ENCODE data around the gene SLC7A6OS. TPM values are rescaled to one million over a fixed set of nuclear protein-coding genes. Genes with fewer than 3 reads are reported as not detected.

Gene SLC7A6OS
- 11.6 TPM for polyA plus RNA-seq (2013, experiment 1 of 2)
- polyA plus RNA-seq (2013, experiment 2 of 2): 10.5 TPM

DNA sequence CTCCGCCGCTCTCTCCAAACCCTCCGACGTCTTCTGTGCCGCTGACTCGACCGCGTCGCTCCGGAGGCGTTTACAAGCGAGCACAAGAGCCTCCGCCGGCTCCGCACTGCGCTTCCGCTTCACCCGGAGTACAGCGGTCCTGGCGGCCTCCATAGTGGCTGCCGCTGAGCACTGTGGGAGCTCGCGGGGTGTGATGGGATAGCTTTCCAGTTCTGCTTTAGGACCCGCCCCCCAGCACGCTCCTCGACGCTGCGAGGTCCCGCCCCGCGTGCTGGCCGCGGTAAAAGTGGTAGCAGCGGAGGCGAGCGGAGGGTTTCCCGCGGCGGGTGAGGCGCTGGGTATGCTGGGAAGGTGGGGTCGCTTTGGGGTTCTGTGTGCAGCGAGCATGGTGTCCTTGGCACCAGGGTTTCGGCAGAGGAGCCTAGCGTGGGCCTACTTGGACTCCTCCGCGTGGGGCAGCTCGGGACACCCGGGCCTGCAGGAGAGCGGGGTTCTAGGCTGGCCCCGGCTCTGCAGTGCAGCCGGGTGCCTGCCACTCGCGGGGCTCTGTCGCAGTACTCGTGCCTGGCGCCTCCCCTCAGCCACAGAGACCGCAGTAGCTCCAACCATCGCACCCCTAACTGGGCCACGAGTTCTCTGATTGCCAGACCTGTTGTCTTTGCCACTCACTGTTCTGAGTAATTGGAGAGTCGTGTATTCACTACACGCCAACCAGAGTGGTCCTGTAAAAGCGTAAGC, at the start of gene SLC7A6OS, which contains the start of gene PRMT7:
Gene SLC7A6OS, minus strand, starts transcription at position 173 of the 738 bp plus-strand sequence. Its CDS starts 20 bp downstream, at position 153.
Gene PRMT7, plus strand, starts transcription at position 246 of the 738 bp plus-strand sequence. CDS start 4,961 bp downstream, outside the sequence.
- peak within 1 kb of the TSS; percentile 93 for H3K9ac ChIP-seq (ENCODE audit: low read depth, low read length)
- peaks cover 5% of the 10 kb centered on the region for H3K4me1 ChIP-seq (ENCODE audit: insufficient read depth, low read length)
- 1% methylated on average over 62 of the region's 62 CpGs for WGBS
- H3K9me3 ChIP-seq (ENCODE audit: insufficient read depth, low read depth, low read length): no peaks in the 10 kb centered on the region
- no peaks in the 10 kb centered on the region for H3K27me3 ChIP-seq (ENCODE audit: insufficient read depth, low read length)
- peaks cover 49% of the 10 kb centered on the region for H3K36me3 ChIP-seq (ENCODE audit: insufficient read depth, low read length)
- peak within 1 kb of the TSS; percentile 96 for H3K4me3 ChIP-seq (ENCODE audit: low read length)
- peak within 1 kb of the TSS; percentile 86 for H3K27ac ChIP-seq (ENCODE audit: low read depth, low read length)

DNA sequence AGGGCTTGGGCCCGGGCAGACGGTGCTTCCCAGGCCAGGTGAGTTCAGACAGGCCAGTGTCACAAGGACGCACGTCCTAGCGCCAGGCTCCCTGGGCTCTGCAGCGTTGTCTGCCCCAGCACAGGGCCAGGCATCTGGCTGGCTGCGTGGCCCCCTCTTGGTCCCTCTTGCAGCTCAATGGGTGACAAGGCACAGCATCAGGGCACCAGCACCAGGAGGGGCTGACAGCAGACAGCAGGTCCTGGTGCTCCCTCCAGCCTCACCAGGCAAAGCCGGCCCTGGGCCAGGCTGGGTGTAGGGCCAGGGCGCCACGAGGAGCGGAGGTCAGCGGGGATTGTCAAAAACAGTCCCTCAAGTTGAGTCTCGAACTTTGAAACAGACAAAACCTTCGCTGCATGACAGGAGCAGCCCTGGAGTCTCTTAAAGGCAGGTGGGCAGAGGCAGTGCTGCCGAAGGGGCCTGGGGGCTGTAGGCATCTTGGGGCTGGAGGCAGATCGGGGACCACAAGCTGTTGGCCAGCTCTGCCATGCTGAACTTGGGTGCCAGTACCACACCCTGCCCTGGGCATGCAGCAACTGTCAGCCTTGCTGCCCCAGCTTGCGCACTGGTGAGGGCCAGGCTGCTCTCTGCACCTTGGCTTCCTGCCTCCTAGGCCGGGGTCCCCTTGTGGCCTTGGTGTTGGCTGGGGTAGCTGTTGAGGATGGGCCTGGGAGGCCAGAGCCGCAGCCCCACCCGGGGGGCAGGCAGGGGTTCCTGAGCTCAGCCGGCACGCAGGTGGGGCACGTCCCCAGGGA, 48.8 kb upstream of the SLC7A6OS start:
- Histone ChIP-seq H3K9ac (ENCODE audit: low read depth, low read length) (no peak overlapping the region), H3K27me3 (ENCODE audit: insufficient read depth, low read length) (no peaks in the 10 kb centered on the region), H3K4me1 (ENCODE audit: insufficient read depth, low read length) (0 out of 2 replicates have a peak, but pooled peaks cover 5% of the 10 kb centered on the region), H3K9me3 (ENCODE audit: insufficient read depth, low read depth, low read length) (no peaks in the 10 kb centered on the region), H3K4me3 (ENCODE audit: low read length) (no peak overlapping the region), H3K36me3 (ENCODE audit: insufficient read depth, low read length) (peaks cover 34% of the 10 kb centered on the region), H3K27ac (ENCODE audit: low read depth, low read length) (no peak overlapping the region)
- 95% methylated on average over 23 of the region's 23 CpGs for WGBS

DNA sequence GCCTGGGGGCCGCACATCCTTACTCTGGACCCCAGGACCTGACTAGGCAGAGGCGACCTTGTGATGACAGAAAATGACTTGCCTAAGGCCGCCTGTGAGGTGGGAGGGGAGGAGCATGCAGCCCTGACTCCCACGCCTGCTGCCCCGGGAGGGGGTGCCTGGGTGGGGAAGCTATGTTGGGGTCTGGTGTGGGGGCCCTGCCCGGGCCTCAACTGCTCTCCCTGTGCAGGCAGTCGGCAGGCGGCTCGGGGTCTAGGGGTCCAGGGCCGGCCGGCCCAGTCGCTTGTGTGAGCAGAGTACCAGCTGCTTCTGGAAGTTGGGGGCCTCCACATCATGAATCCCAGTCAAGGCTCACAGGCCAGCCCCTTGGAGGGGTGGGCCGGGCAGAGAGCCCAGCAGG, 48.2 kb upstream of the SLC7A6OS start:
- no peak overlapping the region for H3K4me3 ChIP-seq (ENCODE audit: low read length)
- H3K36me3 ChIP-seq (ENCODE audit: insufficient read depth, low read length): peaks cover 40% of the 10 kb centered on the region
- no peaks in the 10 kb centered on the region for H3K9me3 ChIP-seq (ENCODE audit: insufficient read depth, low read depth, low read length)
- no peaks in the 10 kb centered on the region for H3K27me3 ChIP-seq (ENCODE audit: insufficient read depth, low read length)
- no peak overlapping the region for H3K9ac ChIP-seq (ENCODE audit: low read depth, low read length)
- H3K4me1 ChIP-seq (ENCODE audit: insufficient read depth, low read length): no peaks in the 10 kb centered on the region
- 96% methylated on average over 13 of the region's 13 CpGs for WGBS
- H3K27ac ChIP-seq (ENCODE audit: low read depth, low read length): no peak overlapping the region

DNA sequence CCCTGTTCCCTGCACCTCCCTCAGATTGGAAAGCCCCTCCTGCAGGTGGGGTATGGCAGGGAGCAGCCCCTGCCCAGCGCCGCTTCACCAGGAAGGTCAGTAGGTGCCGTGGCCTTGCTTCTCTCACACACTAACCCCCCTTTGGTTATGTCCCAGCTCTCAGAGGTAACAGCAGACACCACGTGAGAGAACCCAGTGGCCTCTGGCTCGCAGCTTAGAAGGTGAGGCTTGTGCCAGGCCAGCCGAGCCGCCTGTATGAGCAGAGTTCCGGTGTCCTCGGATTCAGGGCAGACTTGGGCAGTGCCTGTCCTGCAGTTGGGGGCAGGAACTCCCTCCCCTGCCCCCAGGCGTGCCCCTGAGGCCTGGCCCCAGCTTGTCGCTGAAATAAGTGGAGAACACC, 47.2 kb upstream of the SLC7A6OS start:
- Histone ChIP-seq H3K36me3 (ENCODE audit: insufficient read depth, low read length) (peaks cover 51% of the 10 kb centered on the region), H3K27me3 (ENCODE audit: insufficient read depth, low read length) (no peaks in the 10 kb centered on the region), H3K9me3 (ENCODE audit: insufficient read depth, low read depth, low read length) (no peaks in the 10 kb centered on the region), H3K4me3 (ENCODE audit: low read length) (no peak overlapping the region), H3K9ac (ENCODE audit: low read depth, low read length) (no peak overlapping the region), H3K27ac (ENCODE audit: low read depth, low read length) (no peak overlapping the region), H3K4me1 (ENCODE audit: insufficient read depth, low read length) (no peaks in the 10 kb centered on the region)
- 95% methylated on average over 11 of the region's 11 CpGs for WGBS

DNA sequence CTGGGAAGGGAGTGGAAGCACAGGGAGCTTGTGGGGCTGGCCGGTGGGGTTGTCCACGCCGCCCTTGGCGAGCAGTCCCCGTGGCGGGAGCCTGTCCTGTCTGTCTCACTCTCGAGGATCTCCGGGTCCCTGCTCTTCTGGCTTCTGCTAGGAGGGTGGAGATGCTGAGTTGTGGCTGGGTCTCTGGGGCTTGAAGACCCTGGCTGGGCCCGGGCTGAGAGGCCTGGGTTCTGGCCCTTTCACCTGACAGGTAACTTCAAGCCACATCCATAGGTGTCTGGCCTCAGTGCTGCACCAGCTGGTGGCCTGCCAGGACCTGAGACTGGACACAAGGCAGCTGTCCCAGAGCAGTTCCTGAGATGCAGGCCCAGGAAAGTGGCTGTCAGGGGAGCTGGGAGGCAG, 46.8 kb upstream of the SLC7A6OS start:
- Histone ChIP-seq H3K9me3 (ENCODE audit: insufficient read depth, low read depth, low read length) (no peaks in the 10 kb centered on the region), H3K27ac (ENCODE audit: low read depth, low read length) (no peak overlapping the region), H3K4me1 (ENCODE audit: insufficient read depth, low read length) (no peaks in the 10 kb centered on the region), H3K36me3 (ENCODE audit: insufficient read depth, low read length) (peaks cover 55% of the 10 kb centered on the region), H3K4me3 (ENCODE audit: low read length) (no peak overlapping the region), H3K9ac (ENCODE audit: low read depth, low read length) (no peak overlapping the region), H3K27me3 (ENCODE audit: insufficient read depth, low read length) (no peaks in the 10 kb centered on the region)
- 90% methylated on average over 9 of the region's 9 CpGs for WGBS

DNA sequence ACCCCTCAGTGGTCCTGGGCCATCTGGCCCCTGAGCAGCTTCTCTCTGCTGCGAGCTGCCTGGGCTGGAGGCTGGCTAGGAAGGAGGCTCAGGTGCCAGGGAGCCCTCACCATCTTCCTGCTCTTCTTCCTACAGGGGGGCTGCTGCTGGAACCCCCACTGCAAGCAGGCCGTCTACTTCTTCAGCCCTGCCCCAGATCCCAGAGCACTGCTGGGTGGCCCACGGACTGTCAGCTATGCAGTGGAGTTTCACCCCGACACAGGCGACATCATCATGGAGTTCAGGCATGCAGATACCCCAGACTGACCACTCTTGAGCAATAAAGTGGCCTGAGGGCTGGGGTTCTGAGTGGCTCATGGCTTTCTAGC, 46.2 kb upstream of the SLC7A6OS start:
- Histone ChIP-seq H3K36me3 (ENCODE audit: insufficient read depth, low read length) (peaks cover 61% of the 10 kb centered on the region), H3K27ac (ENCODE audit: low read depth, low read length) (no peak overlapping the region), H3K27me3 (ENCODE audit: insufficient read depth, low read length) (no peaks in the 10 kb centered on the region), H3K4me1 (ENCODE audit: insufficient read depth, low read length) (no peaks in the 10 kb centered on the region), H3K9me3 (ENCODE audit: insufficient read depth, low read depth, low read length) (no peaks in the 10 kb centered on the region), H3K4me3 (ENCODE audit: low read length) (no peak overlapping the region), H3K9ac (ENCODE audit: low read depth, low read length) (no peak overlapping the region)
- 97% methylated on average over 5 of the region's 5 CpGs for WGBS

DNA sequence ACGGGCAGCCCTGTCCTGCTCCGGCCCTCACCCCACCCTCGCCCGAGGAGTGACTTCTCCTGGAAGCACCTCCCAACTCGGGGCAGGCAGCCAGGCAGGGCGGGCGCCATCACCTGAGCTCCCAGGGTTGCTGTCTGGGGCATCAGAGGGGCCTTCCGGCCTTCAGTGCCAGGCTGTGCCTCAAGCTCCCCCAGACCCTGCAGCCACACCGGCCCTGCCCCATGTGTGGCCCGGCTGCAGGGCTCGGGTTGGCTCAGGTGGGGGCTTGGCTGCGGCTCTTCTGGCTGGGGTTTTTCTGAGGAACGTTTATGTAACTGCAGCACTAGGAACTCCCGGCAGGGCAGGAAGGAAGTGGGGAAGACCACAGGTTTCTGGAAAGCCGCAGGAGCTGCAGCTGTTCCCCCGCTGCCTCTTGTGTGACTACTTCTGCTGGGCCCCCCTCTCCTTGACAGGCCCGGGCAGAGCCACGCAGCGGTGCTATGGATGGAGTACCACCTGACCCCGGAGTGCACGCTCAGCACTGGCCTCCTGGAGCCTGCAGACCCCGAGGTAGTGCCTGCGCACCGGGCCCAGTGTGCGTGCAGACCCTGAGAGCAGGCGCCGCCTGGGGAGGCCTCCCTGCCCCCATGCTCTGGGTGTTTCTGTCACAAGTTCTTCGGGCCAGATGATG, 45.6 kb upstream of the SLC7A6OS start:
- H3K27me3 ChIP-seq (ENCODE audit: insufficient read depth, low read length): no peaks in the 10 kb centered on the region
- no peaks in the 10 kb centered on the region for H3K9me3 ChIP-seq (ENCODE audit: insufficient read depth, low read depth, low read length)
- peaks cover 66% of the 10 kb centered on the region for H3K36me3 ChIP-seq (ENCODE audit: insufficient read depth, low read length)
- no peak overlapping the region for H3K9ac ChIP-seq (ENCODE audit: low read depth, low read length)
- no peak overlapping the region for H3K4me3 ChIP-seq (ENCODE audit: low read length)
- 94% methylated on average over 28 of the region's 28 CpGs for WGBS
- H3K4me1 ChIP-seq (ENCODE audit: insufficient read depth, low read length): no peaks in the 10 kb centered on the region
- no peak overlapping the region; the same call in 1 of the 2 replicates for H3K27ac ChIP-seq (ENCODE audit: low read depth, low read length)

DNA sequence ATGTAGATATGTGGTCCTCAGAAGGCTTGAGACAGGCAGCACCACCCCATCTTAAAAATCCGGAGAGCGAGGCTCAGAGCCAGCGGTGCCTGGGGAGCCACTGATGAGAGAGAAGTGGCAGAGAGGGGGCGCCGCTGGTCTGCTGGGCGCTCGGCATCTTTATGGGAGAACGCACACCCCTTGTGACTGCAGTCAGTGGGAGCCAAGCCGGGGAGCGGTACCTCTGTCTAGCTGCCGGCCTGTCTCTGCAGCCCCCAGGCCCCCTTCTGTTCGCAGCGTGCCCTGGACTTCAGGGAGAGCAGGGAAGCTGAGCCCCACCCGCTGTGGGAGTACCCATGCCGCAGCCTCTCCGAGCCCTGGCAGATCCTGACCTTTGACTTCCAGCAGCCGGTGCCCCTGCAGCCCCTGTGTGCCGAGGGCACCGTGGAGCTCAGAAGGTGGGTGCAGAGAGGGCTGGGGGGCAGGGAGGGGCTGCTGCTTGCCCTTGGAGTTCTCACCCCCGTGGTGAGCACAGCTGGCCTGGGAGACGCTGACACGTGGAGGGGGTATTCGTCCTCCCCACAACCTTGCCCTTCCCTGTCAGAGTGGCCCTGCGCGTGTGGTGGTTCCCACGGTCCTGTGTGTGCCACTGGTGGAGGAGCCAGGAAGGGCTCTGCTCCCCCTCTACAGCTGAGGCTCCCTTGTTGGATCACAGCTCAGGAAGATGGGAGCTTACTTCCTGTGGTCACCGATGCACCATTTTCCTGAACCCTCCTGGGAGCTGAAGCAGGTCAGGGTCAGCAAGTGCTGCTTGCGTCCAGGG, 44.9 kb upstream of the SLC7A6OS start:
- 92% methylated on average over 28 of the region's 28 CpGs for WGBS
- Histone ChIP-seq H3K27ac (ENCODE audit: low read depth, low read length) (no peak overlapping the region; the same call in 1 of the 2 replicates), H3K9me3 (ENCODE audit: insufficient read depth, low read depth, low read length) (no peaks in the 10 kb centered on the region), H3K4me1 (ENCODE audit: insufficient read depth, low read length) (no peaks in the 10 kb centered on the region), H3K9ac (ENCODE audit: low read depth, low read length) (no peak overlapping the region), H3K4me3 (ENCODE audit: low read length) (no peak overlapping the region), H3K36me3 (ENCODE audit: insufficient read depth, low read length) (peaks cover 71% of the 10 kb centered on the region), H3K27me3 (ENCODE audit: insufficient read depth, low read length) (no peaks in the 10 kb centered on the region)

DNA sequence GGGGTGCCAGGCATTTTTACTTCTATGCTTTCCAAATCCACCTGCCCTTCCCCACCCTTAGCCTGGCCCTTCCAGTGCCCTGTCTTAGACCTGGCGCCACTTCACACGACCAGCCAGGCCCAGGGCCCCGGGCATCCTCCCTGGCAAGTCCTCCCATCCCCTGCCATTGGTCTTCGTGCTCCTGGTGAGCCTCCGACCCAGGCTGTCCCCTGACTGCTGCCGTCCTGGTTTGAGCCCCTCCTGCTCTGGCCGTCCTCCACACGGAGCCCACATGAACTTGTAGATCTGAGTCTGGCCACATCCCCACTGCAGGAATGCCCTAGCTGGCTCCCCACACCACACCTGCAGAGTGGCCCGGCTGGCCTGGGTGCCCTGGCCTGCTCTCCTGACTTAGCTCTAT, 44.1 kb upstream of the SLC7A6OS start:
- H3K4me1 ChIP-seq (ENCODE audit: insufficient read depth, low read length): no peaks in the 10 kb centered on the region
- no peak overlapping the region for H3K27ac ChIP-seq (ENCODE audit: low read depth, low read length)
- H3K4me3 ChIP-seq (ENCODE audit: low read length): no peak overlapping the region
- H3K9me3 ChIP-seq (ENCODE audit: insufficient read depth, low read depth, low read length): no peaks in the 10 kb centered on the region
- WGBS: 92% methylated on average over 9 of the region's 9 CpGs
- H3K27me3 ChIP-seq (ENCODE audit: insufficient read depth, low read length): no peaks in the 10 kb centered on the region
- H3K36me3 ChIP-seq (ENCODE audit: insufficient read depth, low read length): peaks cover 79% of the 10 kb centered on the region
- H3K9ac ChIP-seq (ENCODE audit: low read depth, low read length): no peak overlapping the region

DNA sequence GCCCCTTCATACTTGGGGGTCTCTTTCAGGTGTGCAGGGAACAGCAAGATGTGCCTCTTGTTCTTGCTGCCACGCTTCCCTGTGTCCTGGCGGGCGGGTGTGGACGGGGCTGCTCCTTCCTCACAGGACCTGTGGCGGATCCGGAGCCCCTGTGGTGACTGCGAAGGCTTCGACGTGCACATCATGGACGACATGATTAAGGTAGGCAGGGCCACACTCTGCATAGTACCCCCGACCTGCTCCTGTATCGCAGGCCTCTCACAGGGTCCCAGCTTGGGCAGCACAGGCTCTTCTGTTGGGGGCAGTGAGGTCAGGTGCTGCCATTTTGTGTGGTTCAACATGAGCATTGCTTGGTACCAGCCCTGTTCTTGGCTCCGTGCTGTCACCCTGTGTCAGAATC, 42.6 kb upstream of the SLC7A6OS start:
- Histone ChIP-seq H3K4me1 (ENCODE audit: insufficient read depth, low read length) (no peaks in the 10 kb centered on the region), H3K4me3 (ENCODE audit: low read length) (no peak overlapping the region), H3K27me3 (ENCODE audit: insufficient read depth, low read length) (no peaks in the 10 kb centered on the region), H3K36me3 (ENCODE audit: insufficient read depth, low read length) (peaks cover 91% of the 10 kb centered on the region), H3K9ac (ENCODE audit: low read depth, low read length) (no peak overlapping the region), H3K9me3 (ENCODE audit: insufficient read depth, low read depth, low read length) (no peaks in the 10 kb centered on the region), H3K27ac (ENCODE audit: low read depth, low read length) (no peak overlapping the region)
- 93% methylated on average over 13 of the region's 13 CpGs for WGBS
